GM19455 (cell line): ENCODE measurements around the gene ATOH8.

Experiments used
- ATAC-seq: cut with Tn5 transposase; IDR thresholded peaks from one replicate; pipeline ENCODE4 v1.9.1; 2021; ENCODE audit not compliant: unreplicated experiment

Gene ATOH8

GRCh38 chr2:85753035-85753524 lies 711 bp upstream of the ATOH8 start:
- ATAC-seq = no peak

GRCh38 chr2:85754313-85755095 lies 713 bp downstream of the ATOH8 start:
- no peak for ATAC-seq

- no peak for ATAC-seq
Measured at GRCh38 chr2:85755122-85756027, 1.6 kb downstream of the ATOH8 start.

- ATAC-seq = no peak
Measured at GRCh38 chr2:85756195-85756594, 2.4 kb downstream of the ATOH8 start.

DNA sequence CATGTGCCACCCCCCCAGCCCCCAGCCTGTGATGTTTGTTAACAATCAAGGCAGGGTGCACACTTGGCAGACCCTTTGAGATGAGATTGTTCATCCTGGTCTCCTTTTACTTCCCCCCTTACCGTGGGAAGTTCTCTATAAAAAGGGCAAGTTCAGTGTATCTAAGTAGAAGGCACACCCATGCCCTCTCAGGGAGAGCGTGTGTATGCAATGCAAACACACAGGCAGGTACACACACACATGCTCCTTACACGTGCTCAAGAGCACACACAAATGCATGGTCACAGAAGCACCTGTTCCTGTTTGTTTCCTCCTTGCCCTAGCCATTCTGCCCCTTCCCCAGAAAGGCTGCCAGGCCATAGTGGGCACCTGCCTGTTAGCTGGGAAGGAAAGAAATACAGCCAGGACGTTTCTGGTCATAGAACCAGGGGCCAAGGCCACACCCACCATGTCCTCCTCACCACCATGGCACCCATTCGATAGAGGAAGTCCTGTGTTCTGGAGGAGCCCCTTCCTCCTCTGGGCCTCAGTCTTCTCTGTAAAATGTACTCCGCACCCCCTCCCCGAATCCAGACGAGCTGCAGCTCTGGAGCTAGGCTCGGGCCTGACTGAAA lies 3.1 kb downstream of the ATOH8 start:
- no peak for ATAC-seq

GRCh38 chr2:85757860-85758259 lies 4.1 kb downstream of the ATOH8 start:
- ATAC-seq = no peak

DNA sequence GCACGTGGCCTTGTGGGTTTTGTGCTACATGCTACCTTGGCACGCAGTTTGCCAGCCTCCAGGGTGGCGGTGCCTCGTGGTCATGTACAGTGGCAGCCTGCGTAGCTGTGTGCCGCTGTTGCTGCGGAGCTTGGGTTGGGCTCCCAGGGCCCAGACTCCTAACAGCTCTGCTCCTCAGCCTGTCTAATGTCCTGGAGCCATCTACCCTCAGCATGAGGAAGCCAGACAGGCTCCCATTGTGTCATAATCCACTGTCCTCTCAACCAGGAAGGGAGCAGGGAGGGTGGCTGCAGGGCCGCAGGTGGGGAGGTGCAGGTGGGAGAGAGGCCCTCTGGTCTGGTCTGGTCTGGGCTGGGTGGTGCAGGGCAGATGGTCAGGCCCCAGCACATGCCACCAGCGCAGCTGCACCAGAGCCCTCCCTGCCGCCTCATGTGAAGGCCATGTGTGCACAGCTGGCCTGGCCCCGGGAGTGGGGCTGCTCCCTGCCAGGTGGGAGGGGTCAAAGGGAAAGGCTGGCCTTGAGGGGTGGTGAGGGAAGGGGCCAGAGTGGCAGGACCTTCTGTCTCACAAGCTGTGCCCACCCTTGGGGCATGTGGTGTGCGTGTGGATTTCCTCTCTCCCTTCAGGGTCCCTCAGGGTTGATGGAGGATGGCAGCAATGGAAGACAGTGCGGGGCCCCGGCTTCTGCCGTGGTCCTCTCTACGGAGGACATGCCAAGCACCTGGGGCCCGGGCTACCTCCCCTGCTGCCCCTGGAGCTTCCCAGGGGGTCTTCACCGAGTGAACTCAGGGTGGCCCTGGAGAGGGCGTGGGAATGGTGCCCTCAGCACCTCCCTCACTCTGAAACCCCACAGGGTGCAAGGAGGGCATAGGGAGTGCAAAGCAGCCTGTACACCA lies 4.8 kb downstream of the ATOH8 start:
- ATAC-seq = no peak

DNA sequence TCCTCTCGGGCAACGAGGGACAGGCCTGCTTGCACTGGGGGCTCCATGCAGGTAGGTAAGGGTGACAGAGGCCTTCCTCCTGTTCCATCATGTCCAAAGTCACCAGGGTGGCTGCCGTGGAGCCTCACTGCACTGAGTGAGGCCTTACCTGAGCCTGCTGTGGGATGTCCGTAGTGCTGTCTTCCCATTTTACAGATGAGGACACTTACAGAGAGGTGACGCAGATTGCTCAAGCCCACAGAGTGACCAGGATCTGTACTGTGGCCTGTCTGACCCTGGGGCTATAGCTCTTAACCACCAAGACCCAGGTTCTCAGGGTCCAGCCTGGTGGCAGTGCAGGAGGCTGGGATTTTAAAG lies 5.4 kb downstream of the ATOH8 start:
- ATAC-seq = no peak

DNA sequence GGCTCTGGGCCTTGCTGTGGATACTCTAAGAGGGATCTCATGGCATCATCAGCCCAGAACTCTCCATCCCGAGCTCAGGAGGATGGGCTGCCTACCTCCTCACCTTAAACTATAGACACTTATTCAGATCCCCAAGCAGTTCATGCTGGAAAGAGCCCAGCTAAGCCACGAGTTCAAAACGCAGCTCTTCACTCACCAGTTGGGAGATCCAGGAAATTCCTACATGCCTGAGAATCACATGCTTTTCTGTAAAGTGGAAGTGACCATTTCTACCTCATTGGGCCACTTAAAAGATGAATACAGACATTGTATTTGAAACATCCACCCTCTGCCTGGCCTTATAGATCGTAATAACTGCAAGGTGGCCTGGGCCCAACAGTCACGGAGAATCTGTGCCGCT lies 6.6 kb downstream of the ATOH8 start:
- no peak for ATAC-seq

DNA sequence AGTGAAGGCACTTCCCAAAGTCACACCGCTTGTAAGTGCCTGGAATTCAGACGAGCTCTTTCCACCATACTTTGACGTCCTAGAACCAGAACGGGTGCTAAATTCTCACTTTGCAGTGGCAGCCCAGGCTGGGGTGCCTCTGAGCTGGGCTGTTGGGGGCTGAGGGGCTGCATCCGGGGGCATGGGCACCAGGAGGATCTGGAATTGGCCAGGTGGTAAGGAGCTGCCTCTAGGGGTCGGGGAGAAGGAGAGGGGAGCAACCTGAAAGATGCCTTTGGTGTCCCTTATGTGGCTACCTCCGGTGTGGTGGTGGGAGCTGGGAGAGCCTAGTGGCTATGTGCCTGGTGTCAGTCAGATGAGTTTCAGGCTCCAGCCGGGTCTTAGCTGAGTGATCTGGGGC lies 7.1 kb downstream of the ATOH8 start:
- ATAC-seq = no peak

GRCh38 chr2:85761512-85761944 lies 7.7 kb downstream of the ATOH8 start:
- ATAC-seq = no peak

DNA sequence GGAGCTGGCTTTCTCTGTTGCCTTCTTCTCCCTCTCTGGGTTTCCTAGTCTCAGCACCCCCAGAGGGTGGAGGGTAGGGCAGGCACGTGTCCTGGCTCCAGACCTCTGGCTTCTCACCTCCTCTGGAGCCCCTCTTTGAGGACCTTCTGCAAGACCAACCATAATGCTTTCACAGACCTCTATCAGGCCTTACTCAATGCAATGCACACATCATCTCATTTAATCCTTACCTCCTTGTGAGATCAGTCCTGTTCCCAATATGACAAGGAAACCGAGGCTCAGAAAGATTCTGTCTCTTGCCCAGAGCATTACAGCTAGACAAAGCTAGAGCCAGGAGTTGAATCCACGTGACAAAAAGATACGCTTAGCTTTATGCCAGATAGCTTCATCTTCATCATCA lies 8.2 kb downstream of the ATOH8 start:
- ATAC-seq = no peak

DNA sequence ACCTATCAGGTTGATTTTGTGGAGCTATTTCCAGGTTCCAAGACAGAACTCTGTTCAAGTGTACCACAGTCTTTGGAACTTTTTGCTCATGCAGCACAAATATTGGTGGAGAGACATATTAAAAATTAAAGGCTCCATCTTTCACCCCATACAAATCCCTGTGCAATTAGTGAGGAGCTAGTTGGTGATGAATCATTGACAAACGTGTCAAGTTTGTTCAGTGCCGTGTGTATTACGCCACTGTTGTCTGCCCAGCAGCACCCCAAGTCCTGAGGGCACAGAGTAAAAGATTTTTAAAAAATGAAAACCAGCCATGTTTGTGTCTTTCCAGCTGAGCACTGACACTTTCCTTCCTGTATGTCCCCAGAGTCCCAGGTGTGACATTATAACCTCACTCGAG lies 9.3 kb downstream of the ATOH8 start:
- no peak for ATAC-seq

DNA sequence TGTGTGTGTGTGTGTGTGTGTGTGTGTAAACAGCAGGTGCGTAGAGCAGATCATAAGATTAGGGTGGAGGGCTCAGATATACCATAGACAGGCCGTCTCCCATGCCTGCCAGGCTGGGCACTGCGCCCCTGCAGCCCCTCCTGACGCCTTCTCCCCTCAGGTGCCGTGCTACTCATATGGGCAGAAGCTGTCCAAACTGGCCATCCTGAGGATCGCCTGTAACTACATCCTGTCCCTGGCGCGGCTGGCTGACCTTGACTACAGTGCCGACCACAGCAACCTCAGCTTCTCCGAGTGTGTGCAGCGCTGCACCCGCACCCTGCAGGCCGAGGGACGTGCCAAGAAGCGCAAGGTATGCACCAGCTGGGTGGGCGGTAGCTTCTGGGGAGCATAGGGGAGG lies 10.0 kb downstream of the ATOH8 start:
- no peak for ATAC-seq

DNA sequence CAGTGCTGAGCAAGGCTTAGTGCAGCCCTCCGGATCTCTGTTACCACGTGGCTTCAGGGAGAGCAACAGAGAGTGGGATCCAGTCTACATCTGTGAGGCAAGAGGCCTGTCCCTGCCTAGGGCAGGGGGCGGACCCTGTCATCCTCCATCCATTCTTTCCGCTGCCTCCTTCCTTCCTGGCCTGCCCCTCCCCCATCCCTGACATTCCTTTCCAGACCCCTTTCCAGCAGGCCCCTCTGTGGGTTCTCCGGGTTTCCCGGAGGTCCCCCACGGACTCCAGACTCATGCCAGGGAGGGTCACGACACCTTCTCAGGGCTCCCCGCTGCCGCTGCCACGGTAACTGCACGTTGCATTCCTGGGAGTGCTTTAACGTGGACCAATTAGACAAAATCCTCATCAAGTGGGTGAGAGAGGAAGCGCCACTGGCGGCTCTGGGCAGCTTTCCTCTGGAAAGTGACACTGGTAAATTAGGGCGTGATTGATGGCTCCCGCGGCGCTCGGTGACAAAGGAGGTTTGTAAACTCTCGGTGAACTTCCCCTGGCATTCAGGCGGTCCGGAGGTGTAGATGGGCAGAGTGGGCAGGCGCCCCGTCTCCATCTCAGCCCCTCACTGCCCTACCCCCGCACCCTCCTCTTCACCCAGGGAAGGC lies 11.4 kb downstream of the ATOH8 start:
- ATAC-seq = no peak

DNA sequence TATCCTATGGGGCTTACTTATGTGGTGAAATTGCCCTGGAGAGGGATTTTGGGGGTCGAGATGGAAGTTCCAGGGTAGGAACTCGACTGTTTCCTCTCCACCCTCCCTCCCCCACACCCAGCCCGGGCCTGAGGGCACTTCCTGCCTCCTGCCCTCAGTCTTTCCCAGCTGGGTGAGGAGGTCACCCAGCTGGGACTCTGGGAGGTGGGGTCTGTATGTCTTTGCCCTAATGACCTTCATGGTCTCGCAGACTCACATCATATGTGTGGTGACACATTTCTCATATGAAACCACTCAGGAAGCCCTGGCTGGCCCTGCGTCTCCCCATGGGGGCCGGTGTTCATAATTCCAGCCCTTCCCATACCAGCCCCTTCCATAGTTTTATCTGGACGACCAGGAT lies 12.4 kb downstream of the ATOH8 start:
- ATAC-seq = no peak

GRCh38 chr2:85767803-85768665 lies 14.2 kb downstream of the ATOH8 start:
- no peak for ATAC-seq

DNA sequence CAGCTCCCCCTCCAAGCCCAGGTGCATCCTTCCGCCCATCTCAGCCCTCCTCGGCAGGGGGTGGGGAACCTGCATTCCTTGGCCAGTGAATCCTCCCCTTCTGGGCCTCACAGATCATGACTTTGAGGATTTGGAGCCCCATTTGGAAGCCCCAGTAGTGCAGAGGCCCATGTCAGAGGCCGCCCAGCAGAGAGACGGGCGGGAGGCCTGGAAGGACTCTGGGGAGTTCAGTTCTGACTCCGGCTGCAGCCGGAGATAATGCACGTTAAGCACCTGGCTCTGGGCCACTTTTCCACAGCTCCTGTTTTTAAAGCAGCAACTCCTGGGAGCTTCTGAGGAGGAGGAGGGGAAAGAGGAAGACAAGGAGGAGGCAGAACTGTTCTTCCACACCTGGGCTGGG lies 14.9 kb downstream of the ATOH8 start:
- ATAC-seq = no peak
